HAP-1 (cell line): ENCODE data around the gene PLA2G4B.

Source experiments
- DNase-seq, 2 experiments: peaks; one replicate each; pipeline ENCODE4 v3.0.0-alpha.2; 2016 to 2020; ENCODE audit warnings: low spot score in 2 of 2
- H3K27me3 ChIP-seq: fragments of 250-450 bp; sonication (Bioruptor Pico); 2 replicates; pipeline ENCODE4 v1.5.1; 2020; ENCODE audit warnings: low read depth, mild to moderate bottlenecking, moderate library complexity
- H3K36me3 ChIP-seq: fragments of 250-450 bp; sonication (Bioruptor Pico); replicated peaks from 2 replicates; pipeline ENCODE4 v1.5.1; 2020; ENCODE audit warnings: mild to moderate bottlenecking
- H3K4me1 ChIP-seq: fragments of 250-450 bp; sonication (Bioruptor Pico); 2 replicates; pipeline ENCODE4 v1.5.1; 2020; ENCODE audit warnings: mild to moderate bottlenecking
- H3K4me3 ChIP-seq: fragments of 250-450 bp; sonication (Bioruptor Pico); 2 replicates; pipeline ENCODE4 v1.5.1; 2020; ENCODE audit warnings: mild to moderate bottlenecking, moderate library complexity
- H3K9me3 ChIP-seq: fragments of 250-450 bp; sonication (Bioruptor Pico); 2 replicates; pipeline ENCODE4 v1.5.1; 2020; ENCODE audit warnings: mild to moderate bottlenecking, moderate library complexity
- in situ Hi-C: fragments of 300-500 bp; cut with MboI; formaldehyde crosslinking; loops from 3 replicates; pipeline ENCODE4 v1.14.3; 2020; ENCODE audit warnings: low sequenced_read_pairs, inconsistent platforms, mixed read lengths

The PLA2G4B gene

GRCh38 chr15:41891946-41892345 is 53.3 kb downstream of the PLA2G4B start:
- no peak for DNase-seq
- no peak overlapping the region for H3K4me3 ChIP-seq
- no peaks in the 10 kb centered on the region for H3K9me3 ChIP-seq
- in situ Hi-C loops: no loop called here
- H3K36me3 ChIP-seq: no peaks in the 10 kb centered on the region
- no peaks in the 10 kb centered on the region for H3K27me3 ChIP-seq
- no peaks in the 10 kb centered on the region for H3K4me1 ChIP-seq

GRCh38 chr15:41892621-41893421 is 54.2 kb downstream of the PLA2G4B start:
- Histone ChIP-seq H3K27me3 (no peaks in the 10 kb centered on the region), H3K4me3 (no peak overlapping the region), H3K9me3 (no peaks in the 10 kb centered on the region), H3K36me3 (no peaks in the 10 kb centered on the region), H3K4me1 (no peaks in the 10 kb centered on the region)
- in situ Hi-C loops: no loop called here
- DNase-seq: no peak

- Histone ChIP-seq H3K27me3 (no peaks in the 10 kb centered on the region), H3K4me3 (no peak within 1 kb of the TSS), H3K4me1 (no peaks in the 10 kb centered on the region), H3K36me3 (no peaks in the 10 kb centered on the region), H3K9me3 (no peaks in the 10 kb centered on the region)
- DNase-seq: no peak
- in situ Hi-C loops: no loop called here
Measured at GRCh38 chr15:41893422-41894250, 55.0 kb downstream of the PLA2G4B start, which contains the start of gene SPTBN5. Gene SPTBN5, minus strand, starts transcription at chr15:41894053. Its CDS starts 556 bp downstream, at chr15:41893497.

GRCh38 chr15:41894251-41894790 is 55.7 kb downstream of the PLA2G4B start:
- no peak overlapping the region for H3K4me3 ChIP-seq
- no peaks in the 10 kb centered on the region for H3K4me1 ChIP-seq
- DNase-seq: no peak
- H3K9me3 ChIP-seq: no peaks in the 10 kb centered on the region
- H3K27me3 ChIP-seq: no peaks in the 10 kb centered on the region
- no peaks in the 10 kb centered on the region for H3K36me3 ChIP-seq
- in situ Hi-C loops: no loop called here

DNA sequence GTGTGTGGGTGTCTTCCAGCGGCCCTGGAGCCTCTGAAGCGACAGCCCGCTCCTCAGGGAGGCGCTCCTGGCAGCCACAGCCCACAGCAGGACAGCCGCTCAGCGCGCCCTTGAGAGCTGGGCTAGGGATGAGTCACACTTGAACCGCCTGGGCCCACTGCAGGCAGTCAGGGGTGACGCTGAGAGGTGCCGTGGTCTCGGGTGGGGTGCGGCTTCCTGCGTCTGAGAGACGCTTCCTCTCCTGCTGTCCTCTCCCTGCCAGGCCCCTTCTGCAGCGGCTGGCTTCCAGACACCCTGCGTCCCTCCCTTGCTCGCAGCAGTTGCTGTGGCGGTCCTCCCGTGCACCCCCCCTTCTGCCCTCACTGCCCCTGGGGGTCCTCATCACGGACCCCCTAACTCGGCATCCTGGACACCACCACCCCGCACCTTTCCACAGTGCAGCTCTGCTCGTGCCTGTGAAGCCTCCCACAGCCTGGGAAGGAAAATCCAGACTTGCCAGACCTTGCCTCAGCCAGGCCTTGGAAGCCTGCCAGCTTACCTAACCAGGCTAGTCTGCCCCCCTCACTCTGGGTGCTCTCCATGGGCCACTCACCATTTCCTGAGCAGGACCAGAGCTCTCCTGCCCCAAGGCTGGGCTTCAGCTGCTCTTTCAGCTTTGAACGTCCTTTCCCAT is 56.3 kb downstream of the PLA2G4B start:
- H3K27me3 ChIP-seq: no peaks in the 10 kb centered on the region
- H3K36me3 ChIP-seq: no peaks in the 10 kb centered on the region
- DNase-seq: no peak
- H3K9me3 ChIP-seq: no peaks in the 10 kb centered on the region
- in situ Hi-C loops: no loop called here
- H3K4me3 ChIP-seq: no peak overlapping the region
- H3K4me1 ChIP-seq: no peaks in the 10 kb centered on the region

DNA sequence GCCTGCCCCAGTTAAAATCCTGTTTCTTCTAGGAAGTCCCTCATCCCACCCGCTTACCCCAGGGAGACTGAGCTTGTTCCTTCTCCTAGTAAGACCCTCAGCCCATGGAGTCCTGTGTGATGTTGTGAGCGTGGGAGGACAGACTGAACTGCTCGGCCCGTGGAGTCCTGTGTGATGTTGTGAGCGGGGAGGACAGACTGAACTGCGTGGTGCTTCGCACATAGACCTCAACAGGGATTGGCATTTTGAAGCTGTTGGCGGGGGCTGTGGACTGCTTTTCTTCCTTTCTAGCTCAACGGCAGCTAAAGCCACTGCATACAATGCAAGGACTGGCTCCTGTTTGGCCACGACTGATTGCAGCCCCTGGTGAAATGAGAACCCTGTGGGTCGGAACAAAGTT is 56.8 kb downstream of the PLA2G4B start:
- Histone ChIP-seq H3K27me3 (no peaks in the 10 kb centered on the region), H3K9me3 (no peaks in the 10 kb centered on the region), H3K36me3 (no peaks in the 10 kb centered on the region), H3K4me1 (no peaks in the 10 kb centered on the region), H3K4me3 (no peak overlapping the region)
- in situ Hi-C loops: no loop called here
- no peak for DNase-seq

- H3K36me3 ChIP-seq: no peaks in the 10 kb centered on the region
- no peak for DNase-seq
- no peaks in the 10 kb centered on the region for H3K9me3 ChIP-seq
- H3K27me3 ChIP-seq: no peaks in the 10 kb centered on the region
- no peak overlapping the region for H3K4me3 ChIP-seq
- in situ Hi-C loops: no loop called here
- H3K4me1 ChIP-seq: no peaks in the 10 kb centered on the region
Measured at GRCh38 chr15:41895957-41896356, 57.3 kb downstream of the PLA2G4B start.

DNA sequence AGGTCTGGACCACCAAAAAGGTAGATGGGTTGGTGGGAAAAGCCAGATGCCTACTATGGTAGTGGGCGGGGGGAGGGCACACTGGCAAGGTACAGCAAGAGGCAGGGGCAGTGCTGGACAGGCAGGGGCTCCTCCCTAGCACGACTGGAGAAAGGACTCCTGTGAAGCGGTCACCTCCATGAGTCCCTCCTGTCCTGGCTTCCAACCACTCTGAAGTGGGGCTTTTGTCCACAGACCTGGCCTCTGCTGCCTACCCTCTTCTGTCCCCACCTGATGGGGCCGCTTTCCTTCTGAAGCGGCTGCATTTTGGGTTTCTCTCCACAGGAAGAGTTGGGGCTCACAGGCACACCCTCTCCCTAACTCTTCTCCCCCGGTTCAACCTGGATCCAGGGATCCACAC is 57.9 kb downstream of the PLA2G4B start:
- in situ Hi-C loops: no loop called here
- no peaks in the 10 kb centered on the region for H3K4me1 ChIP-seq
- H3K36me3 ChIP-seq: no peaks in the 10 kb centered on the region
- H3K9me3 ChIP-seq: no peaks in the 10 kb centered on the region
- no peaks in the 10 kb centered on the region for H3K27me3 ChIP-seq
- no peak for DNase-seq
- no peak overlapping the region for H3K4me3 ChIP-seq

DNA sequence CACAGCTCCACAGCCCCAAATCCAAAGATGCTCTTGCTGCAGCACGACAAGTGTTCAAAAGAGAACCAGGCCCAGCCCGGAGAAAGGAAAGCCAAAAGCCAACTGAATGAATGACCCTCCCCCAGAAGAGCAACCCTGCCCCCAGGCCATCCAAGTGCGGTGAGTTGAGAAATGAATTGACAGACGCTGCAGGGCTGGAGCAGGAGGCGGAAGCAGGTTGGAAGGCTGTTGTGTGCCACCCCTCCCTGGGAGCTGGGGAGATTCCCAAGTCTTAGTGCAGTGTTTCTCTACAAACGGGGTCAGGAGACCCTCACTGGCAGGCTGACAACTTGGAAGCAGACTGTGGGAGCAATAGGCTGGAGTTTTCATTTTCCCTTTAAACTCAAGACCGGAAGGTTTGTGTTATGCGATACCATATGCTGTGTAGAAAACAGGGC is 58.7 kb downstream of the PLA2G4B start:
- H3K9me3 ChIP-seq: no peaks in the 10 kb centered on the region
- in situ Hi-C loops: no loop called here
- DNase-seq: no peak
- no peaks in the 10 kb centered on the region for H3K4me1 ChIP-seq
- H3K36me3 ChIP-seq: no peaks in the 10 kb centered on the region
- H3K27me3 ChIP-seq: no peaks in the 10 kb centered on the region
- no peak overlapping the region for H3K4me3 ChIP-seq
